Lung (tissue), 12 donors: Measurements from ENCODE around the gene IDS. TPM values are rescaled to one million over a fixed set of nuclear protein-coding genes. Genes with fewer than 3 reads are reported as not detected.

Experiments used
- ATAC-seq: fragments of 200-7000 bp; cut with Tn5 transposase; one replicate; pipeline ENCODE4 v1.9.1; 2020; ENCODE audit warnings: moderate number of reproducible peaks; ENCODE audit not compliant: insufficient read depth, low FRiP score
- DNase-seq, 3 donors: peaks; one replicate each; pipeline ENCODE4 v3.0.0-alpha.2; 2013 to 2017
- H3K27ac ChIP-seq, 2 donors: one replicate each; pipeline ENCODE4 v1.5.1; 2013; ENCODE audit warnings: mild to moderate bottlenecking in 2 of 2, moderate library complexity in 2 of 2, control low read depth in 1 of 2, inconsistent platforms in 1 of 2, low read depth in 1 of 2, low read length in 1 of 2
- H3K27me3 ChIP-seq, 3 donors: one replicate each; pipeline ENCODE4 v1.5.1; 2013; ENCODE audit warnings: low read length in 2 of 3; ENCODE audit not compliant: control insufficient read depth in 3 of 3, insufficient read depth in 3 of 3
- H3K36me3 ChIP-seq, 4 donors: one replicate each; pipeline ENCODE4 v1.5.1; 2013; ENCODE audit warnings: low read length in 4 of 4, mild to moderate bottlenecking in 1 of 4, moderate library complexity in 1 of 4; ENCODE audit not compliant: control insufficient read depth in 4 of 4, insufficient read depth in 4 of 4
- H3K4me1 ChIP-seq, 5 donors: one replicate each; pipeline ENCODE4 v1.5.1; 2013; ENCODE audit warnings: low read length in 5 of 5, mild to moderate bottlenecking in 2 of 5, moderate library complexity in 1 of 5; ENCODE audit not compliant: control insufficient read depth in 5 of 5, insufficient read depth in 5 of 5
- H3K4me3 ChIP-seq: one replicate; pipeline ENCODE4 v1.5.1; 2013; ENCODE audit warnings: mild to moderate bottlenecking, control low read depth, moderate library complexity
- H3K9ac ChIP-seq, 2 donors: one replicate each; pipeline ENCODE4 v1.5.1; 2013; ENCODE audit warnings: low read length in 2 of 2, control low read depth in 1 of 2; ENCODE audit not compliant: insufficient read depth in 1 of 2
- H3K9me3 ChIP-seq, 4 donors: one replicate each; pipeline ENCODE4 v1.5.1; 2013; ENCODE audit warnings: low read length in 3 of 4, mild to moderate bottlenecking in 1 of 4, moderate library complexity in 1 of 4; ENCODE audit not compliant: control insufficient read depth in 4 of 4, insufficient read depth in 3 of 4
- CTCF ChIP-seq: IDR thresholded peaks from 2 replicates; pipeline ENCODE4 v1.5.1; 2012; ENCODE audit warnings: mild to moderate bottlenecking; ENCODE audit errors: control extremely low read depth, extremely low read depth
- WGBS, 2 donors: extraction: QIAGEN DNeasy Blood & Tissue Kit; methylation state at CpG; one replicate each; pipeline ENCODE4 v1.1.7; 2013; 5-methylcytosine and 5-hydroxymethylcytosine counted together
- polyA plus RNA-seq, 2 donors: library from polyadenylated mRNA; stranded (reverse); fragments of 200-250 nt; gene quantifications; one replicate each; pipeline ENCODE4 v1.2.1, GENCODE V29; 2013
- total RNA-seq, 2 donors: library from RNA; depleted of rRNA in 1 of 2; stranded (reverse); fragments of >200 nt in 1 of 2; gene quantifications; one replicate each; pipeline ENCODE4 v1.2.1, GENCODE V29; 2014 to 2021
- donor health status: control.
- donor health status: control.
- donor health status: Bipolar disorder and iron deficiency.
- donor health status: healthy.
- donor health status: DM: yes; HTN: yes; CAD: no.

IDS gene
- total and polyA plus RNA-seq, 4 donors: 32.0 to 100 (median 49.2) TPM

GRCh38 chrX:149498767-149499166, 6.3 kb downstream of the IDS start:
- WGBS, 2 donors: 85 to 98% methylated on average over 4 of the region's 4 CpGs
- Histone ChIP-seq H3K4me1 (peaks cover 0 to 4% (median 0%) of the 10 kb centered on the region in 5 donors), H3K27me3 (peaks cover 0 to 6% (median 0%) of the 10 kb centered on the region in 3 donors), H3K9me3 (no peaks in the 10 kb centered on the region), H3K27ac (no peak overlapping the region), H3K4me3 (no peak overlapping the region), H3K36me3 (peaks cover 0 to 26% (median 15%) of the 10 kb centered on the region in 4 donors), H3K9ac (no peak overlapping the region)
- no peak for TF ChIP-seq CTCF
- ATAC-seq: no peak
- no peak for DNase-seq

DNA sequence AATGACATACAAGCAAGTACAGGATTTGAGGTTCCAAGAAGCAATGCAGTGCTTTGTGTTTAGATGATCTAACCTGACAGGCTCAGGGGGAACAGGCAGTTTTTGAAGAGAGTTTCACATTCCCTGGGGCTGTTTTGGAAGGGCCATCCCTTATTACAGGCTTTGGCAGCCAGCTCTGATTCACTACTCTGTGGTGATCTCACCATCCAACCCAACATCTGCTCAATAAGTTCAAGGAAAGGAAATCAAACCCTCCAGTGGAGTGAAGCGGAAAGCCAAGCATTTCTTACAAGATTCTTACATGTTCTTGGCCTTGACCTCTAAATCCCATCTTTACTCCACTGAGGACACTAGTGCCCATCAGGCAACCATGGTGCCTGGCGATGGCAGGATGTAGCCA, 7.5 kb downstream of the IDS start:
- H3K4me1 ChIP-seq: peaks cover 0 to 4% (median 0%) of the 10 kb centered on the region in 5 donors
- DNase-seq (no peak), ATAC-seq (no peak)
- H3K4me3 ChIP-seq: no peak overlapping the region
- WGBS, 2 donors: 74 to 86% methylated on average over 2 of the region's 2 CpGs
- H3K27me3 ChIP-seq: peaks cover 0 to 6% (median 0%) of the 10 kb centered on the region in 3 donors
- TF ChIP-seq CTCF: no peak
- H3K9me3 ChIP-seq: no peaks in the 10 kb centered on the region
- H3K27ac ChIP-seq: no peak overlapping the region
- H3K36me3 ChIP-seq: peaks cover 7 to 36% (median 17%) of the 10 kb centered on the region in 4 donors
- no peak overlapping the region for H3K9ac ChIP-seq

DNA sequence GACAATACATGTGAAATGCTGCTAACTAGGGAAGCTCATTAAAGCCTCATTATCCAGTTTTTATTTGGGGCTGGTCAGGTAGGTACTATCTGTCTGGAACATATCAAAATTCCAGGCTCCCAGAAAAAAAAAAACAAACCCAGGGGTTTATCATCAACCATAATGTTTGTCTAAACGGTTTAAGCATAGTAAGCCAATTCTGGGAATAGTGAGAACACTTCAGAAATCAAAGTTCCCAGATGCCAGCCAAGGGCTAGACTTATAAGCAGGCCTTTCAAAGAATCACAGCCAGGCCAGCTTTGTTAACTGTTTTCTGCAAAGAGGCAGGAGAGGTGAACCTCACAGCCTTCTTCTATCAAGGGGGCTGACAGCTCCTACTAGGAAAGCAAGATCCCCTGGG, 8.1 kb downstream of the IDS start:
- no peak for TF ChIP-seq CTCF
- no peak for ATAC-seq
- WGBS, 2 donors: 41 to 73% methylated on average over 1 of the region's 1 CpG

GRCh38 chrX:149495573-149496071, 9.5 kb downstream of the IDS start:
- Histone ChIP-seq H3K4me1 (no peaks in the 10 kb centered on the region), H3K9me3 (peaks cover 0 to 5% (median 0%) of the 10 kb centered on the region in 4 donors), H3K4me3 (no peak overlapping the region), H3K27ac (peak overlapping the region; percentile 23 to 30), H3K9ac (no peak overlapping the region), H3K36me3 (peaks cover 7 to 39% (median 15%) of the 10 kb centered on the region in 4 donors), H3K27me3 (peaks cover 0 to 6% (median 0%) of the 10 kb centered on the region in 3 donors)
- TF ChIP-seq CTCF: no peak
- ATAC-seq (peak; percentile 74), DNase-seq (no peak)
- 78 to 86% methylated on average over 5 of the region's 5 CpGs for WGBS, 2 donors

More for the DNA sequence above, 8.1 kb downstream of the IDS start:
- no peak overlapping the region for H3K9ac ChIP-seq
- no peaks in the 10 kb centered on the region for H3K9me3 ChIP-seq
- H3K36me3 ChIP-seq: peaks cover 7 to 36% (median 17%) of the 10 kb centered on the region in 4 donors
- no peak for DNase-seq
- no peak overlapping the region for H3K27ac ChIP-seq
- no peaks in the 10 kb centered on the region for H3K4me1 ChIP-seq
- H3K27me3 ChIP-seq: peaks cover 0 to 6% (median 0%) of the 10 kb centered on the region in 3 donors
- H3K4me3 ChIP-seq: no peak overlapping the region
